NCI-H2081 treated with DMSO at 0.1 percent for 48 hours (cell line): ENCODE measurements around the gene PIGU.
A peak's percentile ranks its signal among the peaks of the same experiment; 100 is the strongest.

Experiments
- DNase-seq: peaks from one replicate; lab custom pipeline; 2025; lab: John Stamatoyannopoulos, UW

The PIGU gene

DNA sequence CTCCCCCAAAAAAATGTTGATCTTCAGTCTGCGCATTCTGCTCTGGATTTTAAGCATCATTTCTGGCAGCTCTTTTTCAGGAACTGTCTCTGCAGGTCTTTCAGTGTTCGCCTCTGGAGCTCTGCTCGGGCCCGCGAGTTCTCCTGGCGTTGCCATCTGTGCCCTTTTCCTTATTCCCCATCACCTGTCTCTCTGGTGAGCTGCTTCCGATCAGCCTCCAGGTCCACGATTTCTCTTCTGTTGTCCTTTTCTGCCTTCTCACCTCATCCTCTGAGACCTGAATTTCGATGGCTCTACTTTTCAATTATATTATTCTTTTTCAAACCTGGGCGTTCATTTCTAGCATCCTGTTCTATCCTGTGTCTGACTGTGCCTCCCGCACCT, 119.0 kb downstream of the PIGU start:
- DNase-seq = no peak

DNA sequence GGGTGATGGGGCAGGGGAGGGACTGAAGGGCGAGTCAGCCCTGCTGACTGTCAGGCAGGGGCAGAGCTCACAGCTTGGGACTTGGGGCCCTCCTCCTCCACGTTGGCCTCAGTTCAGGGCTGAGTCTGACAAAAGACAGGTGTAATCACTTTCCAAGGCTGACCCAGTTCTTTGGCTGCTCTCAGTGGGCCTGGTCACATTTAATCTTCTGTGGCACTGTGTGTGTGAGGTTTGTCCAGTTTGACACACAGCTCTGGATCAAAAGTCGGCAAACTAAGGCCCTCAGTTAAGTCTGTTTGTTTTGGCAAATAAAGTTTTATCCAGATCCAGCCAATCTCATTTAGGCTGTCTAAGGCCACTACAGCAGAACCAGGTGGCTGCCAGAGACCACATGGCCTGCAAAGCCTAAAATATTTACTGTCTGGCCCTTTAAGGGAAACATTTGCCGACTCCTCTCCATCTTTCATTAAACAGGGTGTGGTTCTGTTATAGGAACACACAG, 123.5 kb downstream of the PIGU start:
- DNase-seq = no peak

GRCh38 chr20:34552569-34552968, 124.3 kb downstream of the PIGU start:
- DNase-seq = no peak

- DNase-seq = no peak
These were observed 127.0 kb downstream of the PIGU start for GRCh38 chr20:34549929-34550305.

DNA sequence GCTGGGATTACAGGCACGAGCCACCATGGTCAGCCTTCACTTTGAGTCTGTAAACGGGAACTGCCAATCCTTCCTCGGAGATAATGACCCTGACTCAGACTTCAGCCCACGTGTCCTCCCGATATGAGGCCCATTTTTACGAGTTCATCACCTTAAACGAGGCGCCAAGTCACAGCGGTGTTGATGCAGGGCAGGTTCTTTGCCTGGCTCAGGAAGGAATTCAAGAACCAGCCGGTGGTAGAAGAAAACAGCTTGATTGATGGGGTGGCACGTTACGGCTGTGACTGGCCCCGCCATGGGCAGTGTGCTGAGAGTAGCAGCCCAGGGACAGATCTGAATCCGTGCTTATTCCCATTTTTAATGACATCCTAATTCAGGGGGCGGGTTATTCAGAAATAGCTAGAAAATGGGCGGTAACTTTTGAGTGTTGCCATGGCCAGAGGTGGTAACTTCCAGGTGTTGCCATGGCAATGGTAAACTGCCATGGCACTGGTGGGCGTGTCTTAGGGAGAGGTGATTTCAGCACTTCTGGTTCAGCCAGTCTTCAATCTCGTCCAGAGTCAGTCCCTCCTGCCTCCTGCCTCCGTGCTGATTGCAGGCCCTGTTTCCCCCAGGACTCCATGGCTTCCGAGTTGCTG, 127.5 kb downstream of the PIGU start:
- no peak for DNase-seq

DNA sequence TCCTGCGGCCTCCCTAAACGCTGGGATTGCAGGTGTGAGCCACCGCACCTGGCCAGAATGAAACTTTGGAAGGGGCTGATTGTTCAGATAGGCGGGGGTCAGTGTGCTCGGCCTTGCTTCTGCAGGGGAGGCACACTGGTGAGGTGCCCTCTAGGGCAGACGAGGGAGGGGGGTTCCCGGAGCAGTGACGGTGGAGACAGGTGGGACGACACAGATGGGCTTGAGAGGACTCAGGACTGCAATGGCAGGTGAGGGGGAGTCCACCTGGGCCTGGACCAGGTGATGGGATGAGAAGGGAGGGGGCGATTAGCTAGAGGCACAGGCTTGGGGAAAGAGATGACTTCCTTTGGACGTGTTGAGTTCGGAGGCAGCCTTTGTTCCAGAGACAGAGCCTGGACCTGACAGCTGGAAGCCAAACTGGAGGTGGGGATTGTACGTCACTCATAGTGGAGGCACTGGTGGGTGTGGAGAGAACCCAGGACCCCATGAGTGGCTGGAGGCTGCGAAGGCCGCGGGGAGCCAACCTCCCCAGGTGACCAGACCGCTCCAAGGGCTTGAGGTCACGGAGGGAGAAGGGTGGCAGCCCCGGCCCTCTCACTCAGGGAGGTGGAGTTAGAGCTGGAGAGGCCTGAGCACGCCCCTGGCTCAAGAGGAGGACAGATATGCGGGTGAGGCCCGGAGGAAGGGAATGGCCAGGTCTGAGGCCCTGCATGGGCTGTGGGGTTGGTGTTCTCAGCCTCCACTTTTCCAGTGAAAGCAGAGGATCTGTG, 128.9 kb downstream of the PIGU start:
- DNase-seq = no peak

GRCh38 chr20:34546751-34547181, 130.1 kb downstream of the PIGU start:
- DNase-seq = peak; percentile 54

DNA sequence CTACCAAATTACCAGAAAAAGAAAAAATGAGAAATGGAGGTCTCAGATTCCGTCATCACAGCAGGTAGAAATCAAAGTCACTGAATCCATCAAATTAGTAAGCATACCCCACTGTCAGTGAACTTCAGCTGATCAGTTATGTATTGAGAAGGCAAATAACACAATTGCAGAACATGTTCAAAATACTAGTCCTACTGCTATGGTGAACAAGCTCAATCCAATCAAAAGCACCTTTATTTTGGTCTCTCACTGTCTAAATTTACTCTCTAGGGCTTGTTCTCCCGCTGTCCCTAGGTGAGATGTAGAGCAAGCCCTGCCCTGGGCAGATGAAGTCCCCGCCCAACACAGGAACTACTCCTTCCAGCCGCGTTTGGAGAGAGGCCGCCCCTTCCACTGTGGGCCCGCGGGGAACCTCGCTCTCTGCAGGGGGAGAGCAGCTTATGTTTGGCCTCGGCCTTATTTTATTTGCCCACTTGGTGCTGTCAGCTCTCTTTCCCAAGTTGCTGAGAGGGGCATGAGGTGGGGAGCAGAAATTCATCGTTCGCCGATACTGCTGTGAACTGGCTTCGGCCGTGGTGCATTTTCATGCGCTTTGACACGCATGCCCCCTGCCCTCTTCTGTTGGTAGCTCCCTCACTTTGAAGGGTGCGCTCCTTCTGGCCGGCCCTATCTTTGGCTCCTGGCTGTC, 132.6 kb downstream of the PIGU start:
- no peak for DNase-seq

- no peak for DNase-seq
These were observed 133.3 kb downstream of the PIGU start for GRCh38 chr20:34543463-34544056.

DNA sequence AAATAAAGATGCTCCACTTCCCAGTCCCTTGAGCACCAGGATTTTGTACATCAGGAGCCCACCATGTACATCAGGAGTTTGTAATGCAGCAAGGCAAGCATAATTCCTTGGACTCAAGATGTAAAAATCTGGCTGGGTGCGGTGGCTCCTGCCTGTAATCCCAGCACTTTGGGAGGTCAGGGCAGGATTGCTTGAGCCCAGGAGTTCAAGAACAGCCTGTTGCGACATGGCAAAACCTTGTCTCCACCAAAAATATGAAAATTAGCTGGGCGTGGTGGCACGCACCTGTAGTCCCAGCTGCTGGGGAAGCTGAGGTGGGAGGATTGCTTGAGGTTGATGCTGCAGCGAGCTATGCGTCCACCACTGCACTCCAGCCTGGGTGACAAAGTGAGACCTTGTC, 134.5 kb downstream of the PIGU start:
- no peak for DNase-seq

- no peak for DNase-seq
These were observed 135.0 kb downstream of the PIGU start for GRCh38 chr20:34541917-34542316.

DNA sequence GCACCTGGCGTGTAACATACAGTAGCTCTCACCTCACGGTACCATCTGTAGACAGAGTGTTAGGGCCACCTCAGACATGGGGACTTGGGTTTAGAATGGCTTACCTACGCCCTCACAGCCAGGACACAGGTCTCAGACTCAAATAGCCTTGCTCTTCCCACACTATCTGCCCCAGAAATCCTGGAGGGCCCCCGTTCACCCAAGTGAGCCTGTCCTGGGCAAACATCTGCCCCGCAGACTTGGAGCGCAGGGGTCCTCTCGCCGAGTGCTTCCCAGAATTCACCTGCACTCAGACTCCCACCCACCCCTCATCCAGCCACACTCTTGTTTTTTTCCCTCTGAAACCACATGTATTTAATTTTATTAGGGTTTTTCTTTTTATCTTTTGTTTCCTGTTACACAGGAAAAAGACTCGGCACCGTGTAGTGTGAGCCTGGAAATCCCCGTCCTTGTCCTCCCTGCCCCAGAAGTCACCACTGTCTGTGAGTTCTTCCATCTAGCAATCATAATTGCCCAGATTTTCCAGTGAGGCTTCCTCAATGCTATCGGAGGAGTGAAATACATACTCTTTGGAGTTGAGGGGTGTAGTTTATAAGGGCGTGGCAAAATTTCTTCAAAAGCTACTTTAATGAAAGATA, 135.5 kb downstream of the PIGU start:
- no peak for DNase-seq

- DNase-seq = no peak
These were observed 136.2 kb downstream of the PIGU start for GRCh38 chr20:34540596-34541263.

DNA sequence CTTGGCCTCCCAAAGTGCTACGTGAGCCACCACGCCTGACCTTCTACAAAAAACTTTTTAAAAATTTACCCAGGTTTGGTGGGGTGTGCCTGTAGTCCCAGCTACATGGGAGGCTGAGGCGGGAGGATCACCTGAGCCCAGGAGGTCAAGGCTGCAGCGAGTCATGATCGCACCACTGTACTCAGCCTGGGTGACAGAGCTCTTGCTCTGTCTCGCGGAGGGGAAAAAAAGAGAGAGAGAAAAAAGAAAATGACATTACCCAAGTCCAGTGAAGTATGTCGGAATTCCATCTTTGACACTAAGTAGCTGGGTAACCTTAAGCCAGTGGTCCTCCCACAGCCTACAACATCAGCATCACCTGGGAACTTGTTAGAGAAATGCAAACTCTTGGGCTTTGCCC, 137.1 kb downstream of the PIGU start:
- DNase-seq = no peak

- DNase-seq = no peak
These were observed 138.2 kb downstream of the PIGU start for GRCh38 chr20:34538671-34539123.

DNA sequence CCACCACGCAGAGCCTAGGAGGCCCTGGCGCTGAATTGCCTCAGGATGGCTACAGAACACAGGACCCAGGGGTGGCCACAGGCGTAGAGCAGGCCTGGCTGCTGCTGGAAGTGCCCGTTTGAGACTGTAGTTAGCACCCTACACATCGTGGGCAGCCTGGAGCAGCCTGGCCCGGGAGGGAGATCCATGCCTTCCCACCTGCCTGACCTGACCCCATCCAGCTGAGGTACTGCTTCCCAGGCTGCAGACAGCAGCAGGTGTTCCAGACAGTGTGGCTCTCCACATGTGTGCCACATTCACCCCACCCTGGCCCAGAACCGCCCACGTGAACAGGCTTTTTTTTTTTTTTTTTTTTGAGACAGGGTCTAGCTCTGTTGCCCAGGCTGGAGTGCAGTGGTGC, 139.2 kb downstream of the PIGU start:
- no peak for DNase-seq

GRCh38 chr20:34536798-34537394, 140.0 kb downstream of the PIGU start:
- no peak for DNase-seq

GRCh38 chr20:34535857-34536256, 141.0 kb downstream of the PIGU start:
- DNase-seq = no peak

- no peak for DNase-seq
These were observed 141.5 kb downstream of the PIGU start for GRCh38 chr20:34535301-34535840.

DNA sequence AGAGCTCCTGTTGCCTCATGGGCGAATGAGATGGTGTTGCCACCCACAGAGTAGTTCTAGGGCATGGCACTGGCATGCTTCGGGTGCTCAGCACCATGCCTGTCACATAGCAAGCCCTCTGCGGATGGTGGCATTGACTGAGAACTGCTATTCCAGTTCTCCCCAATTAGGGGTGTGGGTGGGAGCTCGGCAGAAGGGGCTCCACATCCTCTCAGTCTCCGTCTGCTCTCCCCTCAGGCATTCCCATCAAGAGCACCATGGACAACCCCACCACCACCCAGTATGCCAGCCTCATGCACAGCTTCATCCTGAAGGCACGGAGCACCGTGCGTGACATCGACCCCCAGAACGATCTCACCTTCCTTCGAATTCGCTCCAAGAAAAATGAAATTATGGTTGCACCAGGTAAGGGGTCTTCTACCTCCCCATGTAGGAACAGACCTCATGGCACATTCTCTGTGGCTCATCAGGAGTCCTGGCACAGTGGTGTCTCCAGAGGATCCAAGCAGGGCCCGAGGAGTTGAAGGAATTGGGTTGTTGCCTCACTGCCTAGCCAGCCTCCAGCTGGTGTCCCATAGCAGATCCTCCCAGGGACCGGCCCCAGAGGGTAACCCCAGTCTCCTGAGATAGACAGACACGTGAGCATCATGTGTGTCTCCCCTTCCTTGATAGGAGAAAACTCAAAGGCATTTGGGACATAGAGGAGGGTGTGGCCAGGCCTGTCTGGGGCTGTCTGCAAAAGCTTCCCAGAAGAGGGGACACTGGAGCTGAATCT, 142.3 kb downstream of the PIGU start:
- no peak for DNase-seq
